ENCODE measurements around the gene CCDC15.
"Not testable (repeated sequence)": the region's sequence is repeated elsewhere in the genome, so short reads cannot be mapped to it uniquely, and the experiment has no call there.

Gene CCDC15

GRCh38 chr11:125088123-125088522, 134.1 kb downstream of the CCDC15 start (continued):
- no peak for TF ChIP-seq ZNF449 (tag by site-specific recombination; IDR thresholded peaks at IDR 0.05)
- TF ChIP-seq KLF9 (tag by site-specific recombination; IDR thresholded peaks at IDR 0.05; ENCODE audit: low read depth), result no peak

GRCh38 chr11:125088576-125089455, 134.8 kb downstream of the CCDC15 start:
- POLR2A ChIA-PET, result no interaction called here
- Histone ChIP-seq H3K4me3 (ENCODE audit: low read depth, low read length) (no peak overlapping the region), H3K36me3 (ENCODE audit: control insufficient read depth in 2 of 2, insufficient read depth in 1 of 2, low read length in 2 of 2) (peaks cover 0 to 13% of the 10 kb centered on the region in 2 experiments; a peak in 1 of 3 replicates), H3K9me3 (ENCODE audit: control insufficient read depth, insufficient read depth, low read depth, low read length) (no peaks in the 10 kb centered on the region), H3K4me1 (ENCODE audit: control insufficient read depth, insufficient read depth, low read length) (no peaks in the 10 kb centered on the region), H3K27ac (ENCODE audit: extremely low read depth, low read depth, low read length) (no peak overlapping the region)
- CTCF ChIA-PET, result interaction anchor here (0.6 to 6.5 kb wide), 6 partner anchors 258 to 696 kb away, joined by 3 to 81 read pairs (median 4); no protein-coding TSS in a partner anchor
- no peak for TF ChIP-seq GFI1B (tag by site-specific recombination; IDR thresholded peaks at IDR 0.05)
- TF ChIP-seq ZNF223 (tag by site-specific recombination; IDR thresholded peaks at IDR 0.05), result no peak
- TF ChIP-seq SALL2 (tag by site-specific recombination; IDR thresholded peaks at IDR 0.05; ENCODE audit: borderline replicate concordance), result no peak
- TF ChIP-seq, protein P1, sequence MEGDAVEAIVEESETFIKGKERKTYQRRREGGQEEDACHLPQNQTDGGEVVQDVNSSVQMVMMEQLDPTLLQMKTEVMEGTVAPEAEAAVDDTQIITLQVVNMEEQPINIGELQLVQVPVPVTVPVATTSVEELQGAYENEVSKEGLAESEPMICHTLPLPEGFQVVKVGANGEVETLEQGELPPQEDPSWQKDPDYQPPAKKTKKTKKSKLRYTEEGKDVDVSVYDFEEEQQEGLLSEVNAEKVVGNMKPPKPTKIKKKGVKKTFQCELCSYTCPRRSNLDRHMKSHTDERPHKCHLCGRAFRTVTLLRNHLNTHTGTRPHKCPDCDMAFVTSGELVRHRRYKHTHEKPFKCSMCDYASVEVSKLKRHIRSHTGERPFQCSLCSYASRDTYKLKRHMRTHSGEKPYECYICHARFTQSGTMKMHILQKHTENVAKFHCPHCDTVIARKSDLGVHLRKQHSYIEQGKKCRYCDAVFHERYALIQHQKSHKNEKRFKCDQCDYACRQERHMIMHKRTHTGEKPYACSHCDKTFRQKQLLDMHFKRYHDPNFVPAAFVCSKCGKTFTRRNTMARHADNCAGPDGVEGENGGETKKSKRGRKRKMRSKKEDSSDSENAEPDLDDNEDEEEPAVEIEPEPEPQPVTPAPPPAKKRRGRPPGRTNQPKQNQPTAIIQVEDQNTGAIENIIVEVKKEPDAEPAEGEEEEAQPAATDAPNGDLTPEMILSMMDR (tag by site-specific recombination; IDR thresholded peaks at IDR 0.05), result no peak
- TF ChIP-seq MZF1 (tag by site-specific recombination; IDR thresholded peaks at IDR 0.05; ENCODE audit: borderline replicate concordance), result no peak
- no peak for TF ChIP-seq ZNF449 (tag by site-specific recombination; IDR thresholded peaks at IDR 0.05)
- TF ChIP-seq ZNF571 (tag by site-specific recombination; IDR thresholded peaks at IDR 0.05), result no peak
- no peak for TF ChIP-seq ZNF558 (tag by site-specific recombination; IDR thresholded peaks at IDR 0.05)
- TF ChIP-seq ZNF266 (tag by site-specific recombination; IDR thresholded peaks at IDR 0.05; ENCODE audit: low read depth), result no peak
- TF ChIP-seq ZNF777 (tag by site-specific recombination; IDR thresholded peaks at IDR 0.05; ENCODE audit: borderline replicate concordance), result no peak
- no peak for TF ChIP-seq ZNF670 (tag by site-specific recombination; IDR thresholded peaks at IDR 0.05; ENCODE audit: low read depth)
- no peak for TF ChIP-seq ZXDB (tag by site-specific recombination; IDR thresholded peaks at IDR 0.05)
- no peak for TF ChIP-seq SCRT1 (tag by site-specific recombination; IDR thresholded peaks at IDR 0.05; ENCODE audit: borderline replicate concordance)
- TF ChIP-seq ZNF239 (tag by site-specific recombination; IDR thresholded peaks at IDR 0.05), result no peak
- no peak for TF ChIP-seq ZNF792 (tag by site-specific recombination; IDR thresholded peaks at IDR 0.05)
- TF ChIP-seq ZNF114 (tag by site-specific recombination; IDR thresholded peaks at IDR 0.05), result no peak
- TF ChIP-seq ZNF654 (tag by site-specific recombination; IDR thresholded peaks at IDR 0.05; ENCODE audit: low read depth), result no peak
- no peak for TF ChIP-seq KLF16 (tag by site-specific recombination; IDR thresholded peaks at IDR 0.05)

- H3K36me3 ChIP-seq (ENCODE audit: control insufficient read depth in 2 of 2, insufficient read depth in 1 of 2, low read length in 2 of 2), result peaks cover 0 to 11% of the 10 kb centered on the region in 2 experiments; a peak in 1 of 3 replicates
- H3K4me1 ChIP-seq (ENCODE audit: control insufficient read depth, insufficient read depth, low read length); H3K27ac ChIP-seq (ENCODE audit: extremely low read depth, low read depth, low read length); H3K9me3 ChIP-seq (ENCODE audit: control insufficient read depth, insufficient read depth, low read depth, low read length); POLR2A ChIA-PET; H3K4me3 ChIP-seq (ENCODE audit: low read depth, low read length): not testable (repeated sequence)
- CTCF ChIA-PET, result interaction anchor here (0.6 to 6.5 kb wide), 7 partner anchors 10 to 350 kb away, joined by 3 to 81 read pairs (median 27); no protein-coding TSS in a partner anchor
Measured at GRCh38 chr11:125089481-125089880, 135.5 kb downstream of the CCDC15 start.

DNA sequence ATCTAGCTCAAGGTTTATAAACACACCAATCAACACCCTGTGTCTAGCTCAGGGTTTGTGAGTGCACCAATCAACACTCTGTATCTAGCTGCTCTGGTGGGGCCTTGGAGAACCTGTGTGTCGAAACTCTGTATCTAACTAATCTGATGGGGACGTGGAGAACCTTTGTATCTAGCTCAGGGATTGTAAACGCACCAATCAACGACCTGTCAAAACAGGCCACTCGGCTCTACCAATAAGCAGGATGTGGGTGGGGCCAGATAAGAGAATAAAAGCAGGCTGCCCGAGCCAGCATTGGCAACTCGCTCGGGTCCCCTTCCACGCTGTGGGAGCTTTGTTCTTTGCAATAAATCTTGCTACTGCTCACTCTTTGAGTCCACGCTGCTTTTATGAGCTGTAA, 136.1 kb downstream of the CCDC15 start:
- POLR2A ChIA-PET, result interaction anchor here (1.0 kb wide), 1 partner anchor 21 kb away, joined by 3 read pairs; the partner anchor contains the start of gene TMEM218
- not testable (repeated sequence) for H3K4me3 ChIP-seq (ENCODE audit: low read depth, low read length); H3K4me1 ChIP-seq (ENCODE audit: control insufficient read depth, insufficient read depth, low read length); H3K27ac ChIP-seq (ENCODE audit: extremely low read depth, low read depth, low read length); H3K9me3 ChIP-seq (ENCODE audit: control insufficient read depth, insufficient read depth, low read depth, low read length)
- H3K36me3 ChIP-seq (ENCODE audit: control insufficient read depth in 2 of 2, insufficient read depth in 1 of 2, low read length in 2 of 2), result peaks cover 0 to 11% of the 10 kb centered on the region in 2 experiments; a peak in 1 of 3 replicates
- CTCF ChIA-PET, result interaction anchor here (0.6 to 6.5 kb wide), 18 partner anchors 11 to 349 kb away, joined by 3 to 83 read pairs (median 5); partner anchors contain the start of gene TMEM218

Measured in HEK293 (cell line).